ENCODE measurements around the gene PRDM16. TPM values are rescaled to one million over a fixed set of nuclear protein-coding genes. Genes with fewer than 3 reads are reported as not detected.

Gene PRDM16
- total and polyA plus RNA-seq, 8 donors = 9.6 to 18.0 (median 14.7) TPM

GRCh38 chr1:3107201-3107600 lies 38.2 kb downstream of the PRDM16 start:
- TF ChIP-seq CTCF (IDR thresholded peaks at IDR 0.05) = no peak
- ATAC-seq (no peak), DNase-seq (no peak)
- Histone ChIP-seq H3K9me3 (no peaks in the 10 kb centered on the region), H3K36me3 (no peaks in the 10 kb centered on the region), H3K4me3 (no peak overlapping the region), H3K27me3 (peaks cover 0 to 32% of the 10 kb centered on the region in 2 donors), H3K4me1 (peaks cover 0 to 3% of the 10 kb centered on the region in 2 donors), H3K27ac (no peak overlapping the region)
- intact Hi-C loops (cut with DNase I) = no loop called here

GRCh38 chr1:3109355-3109754 lies 40.4 kb downstream of the PRDM16 start:
- intact Hi-C loops (cut with DNase I) = no loop called here
- peaks cover 0 to 34% of the 10 kb centered on the region in 2 donors for H3K27me3 ChIP-seq
- H3K9me3 ChIP-seq = no peaks in the 10 kb centered on the region
- ATAC-seq (no peak), DNase-seq (no peak)
- no peak for TF ChIP-seq CTCF (IDR thresholded peaks at IDR 0.05)
- H3K36me3 ChIP-seq = no peaks in the 10 kb centered on the region
- no peak overlapping the region for H3K27ac ChIP-seq
- H3K4me1 ChIP-seq = peaks cover 0 to 3% of the 10 kb centered on the region in 2 donors
- no peak overlapping the region for H3K4me3 ChIP-seq

GRCh38 chr1:3111348-3112021 lies 42.5 kb downstream of the PRDM16 start:
- no peak for TF ChIP-seq CTCF (IDR thresholded peaks at IDR 0.05)
- DNase-seq = no peak
- intact Hi-C loops (cut with DNase I) = no loop called here
- peaks cover 0 to 37% of the 10 kb centered on the region in 2 donors for H3K27me3 ChIP-seq
- no peaks in the 10 kb centered on the region for H3K9me3 ChIP-seq
- H3K4me1 ChIP-seq = no peaks in the 10 kb centered on the region
- H3K27ac ChIP-seq = no peak overlapping the region
- no peak for ATAC-seq
- no peaks in the 10 kb centered on the region for H3K36me3 ChIP-seq
- no peak overlapping the region for H3K4me3 ChIP-seq

- DNase-seq = no peak
- Histone ChIP-seq H3K36me3 (no peaks in the 10 kb centered on the region), H3K4me3 (no peak overlapping the region), H3K27me3 (peaks cover 0 to 47% of the 10 kb centered on the region in 2 donors), H3K27ac (no peak overlapping the region), H3K4me1 (no peaks in the 10 kb centered on the region), H3K9me3 (no peaks in the 10 kb centered on the region)
- TF ChIP-seq CTCF (IDR thresholded peaks at IDR 0.05) = no peak
- ATAC-seq = no peak
- intact Hi-C loops (cut with DNase I) = no loop called here
Observed at GRCh38 chr1:3112526-3112925, 43.5 kb downstream of the PRDM16 start.

GRCh38 chr1:3113047-3113740 lies 44.2 kb downstream of the PRDM16 start:
- no peaks in the 10 kb centered on the region for H3K4me1 ChIP-seq
- no peaks in the 10 kb centered on the region for H3K9me3 ChIP-seq
- H3K27ac ChIP-seq = no peak overlapping the region
- no peak for DNase-seq
- H3K4me3 ChIP-seq = no peak overlapping the region
- intact Hi-C loops (cut with DNase I) = no loop called here
- peaks cover 0 to 49% of the 10 kb centered on the region in 2 donors for H3K27me3 ChIP-seq
- H3K36me3 ChIP-seq = no peaks in the 10 kb centered on the region
- TF ChIP-seq CTCF (IDR thresholded peaks at IDR 0.05) = no peak
- peak; percentile 81 for ATAC-seq

Data from left lung (tissue), 10 donors.